ENCODE results near the gene METTL24.

GRCh38 chr6:110326609-110327008 lies 31.5 kb downstream of the METTL24 start:
- TF ChIP-seq EP300 (IDR thresholded peaks at IDR 0.05) (no peak), POLR2AphosphoS5 (IDR thresholded peaks at IDR 0.05) (no peak), CTCF (IDR thresholded peaks at IDR 0.05) (no peak)
